Measurements from ENCODE around the gene APH1B.

Gene APH1B

DNA sequence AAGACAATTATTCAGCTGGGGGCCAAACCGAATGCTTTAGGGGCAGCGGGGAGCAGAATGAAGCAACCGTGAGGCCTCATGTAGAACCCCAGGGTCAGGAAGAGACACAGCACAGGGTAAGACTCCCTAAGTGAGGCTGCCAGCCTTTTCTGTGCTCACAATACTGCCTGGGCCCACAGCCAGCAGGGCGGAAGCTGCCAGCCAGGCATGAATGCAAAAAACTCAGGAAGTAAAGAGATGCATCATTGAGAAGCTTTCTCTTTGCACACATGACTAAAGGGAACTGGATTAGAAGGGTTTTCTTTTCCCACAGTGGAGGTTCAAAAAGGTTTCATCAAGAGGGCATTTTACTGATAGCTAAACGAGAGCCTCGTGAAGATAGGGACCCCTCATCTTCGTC, 71.0 kb downstream of the APH1B start:
- Histone ChIP-seq H3K9me3 (ENCODE audit: control insufficient read depth, low read length) (no peaks in the 10 kb centered on the region), H4K91ac (ENCODE audit: low read length) (peak overlapping the region; percentile 71), H3K27me3 (ENCODE audit: control insufficient read depth in 1 of 2, insufficient read depth in 1 of 2, low read length in 2 of 2) (no peaks in the 10 kb centered on the region), H3K4me1 (ENCODE audit: control insufficient read depth, insufficient read depth, low read depth, low read length) (peaks cover 25% of the 10 kb centered on the region), H3K79me1 (replicated peaks; ENCODE audit: low read length, poor library complexity, severe bottlenecking) (no peaks in the 10 kb centered on the region), H3K18ac (ENCODE audit: low read depth in 1 of 2, low read length in 2 of 2) (peak overlapping the region; percentile 74 to 85), H2AFZ (ENCODE audit: low read depth, low read length) (peak overlapping the region; percentile 30), H2BK5ac (ENCODE audit: low read depth, low read length, poor library complexity, severe bottlenecking) (no peak overlapping the region), H3K36me3 (ENCODE audit: control insufficient read depth in 1 of 2, insufficient read depth in 2 of 2, low read depth in 1 of 2, low read length in 2 of 2) (peaks cover 5 to 37% of the 10 kb centered on the region in 2 experiments), H2AK5ac (ENCODE audit: low read length, severe bottlenecking) (peak overlapping the region; percentile 88), H3K27ac (ENCODE audit: low read length, poor library complexity, severe bottlenecking) (peak overlapping the region; percentile 70), H3K4ac (ENCODE audit: low read depth in 1 of 2, low read length in 2 of 2) (peak overlapping the region; percentile 17 to 58), H3K4me3 (ENCODE audit: insufficient read depth in 1 of 2, low read depth in 1 of 2, low read length in 2 of 2) (no peak overlapping the region), H3K9ac (ENCODE audit: low read length) (peak overlapping the region; percentile 62), H2BK15ac (ENCODE audit: low read depth, poor library complexity, severe bottlenecking) (peak overlapping the region; percentile 75), H4K8ac (ENCODE audit: low read length) (peak overlapping the region; percentile 88), H3K23ac (ENCODE audit: low read length in 2 of 2) (no peak overlapping the region), H2BK12ac (ENCODE audit: low read length in 2 of 2) (peak overlapping the region; percentile 42 to 92), H2BK120ac (ENCODE audit: low read depth, low read length) (peak overlapping the region; percentile 40), H3K4me2 (ENCODE audit: low read length, poor library complexity, severe bottlenecking) (no peak overlapping the region), H3K14ac (ENCODE audit: low read length in 2 of 2) (peak overlapping the region in 1 of 2 experiments; percentile 61)
- peak; percentile 41 for DNase-seq
- 80% methylated on average over 7 of the region's 7 CpGs for WGBS

DNA sequence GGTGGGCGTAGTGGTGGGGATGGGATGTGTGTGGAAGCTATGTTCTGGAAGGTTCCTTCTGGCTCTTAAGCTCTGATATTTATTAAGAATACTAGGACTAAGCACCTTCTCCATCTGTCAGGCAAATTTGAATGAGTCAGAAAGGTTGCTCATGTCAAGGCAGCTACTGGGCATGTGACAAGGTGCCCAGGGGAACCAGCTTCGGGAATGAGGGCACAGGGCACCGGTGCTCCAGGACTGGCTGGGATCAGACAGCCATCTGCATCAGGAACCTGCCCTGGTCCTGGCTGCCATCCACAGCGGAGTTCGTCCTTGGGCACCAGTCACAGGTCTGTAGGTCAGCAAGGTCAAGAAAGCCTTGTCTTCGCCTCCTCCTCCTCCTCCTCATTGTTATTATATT, 71.8 kb downstream of the APH1B start:
- Histone ChIP-seq H3K4ac (ENCODE audit: low read depth in 1 of 2, low read length in 2 of 2) (peak overlapping the region; percentile 47 to 63), H2AK5ac (ENCODE audit: low read length, severe bottlenecking) (peak overlapping the region; percentile 55), H3K79me1 (replicated peaks; ENCODE audit: low read length, poor library complexity, severe bottlenecking) (no peaks in the 10 kb centered on the region), H2BK120ac (ENCODE audit: low read depth, low read length) (no peak overlapping the region), H3K27me3 (ENCODE audit: control insufficient read depth in 1 of 2, insufficient read depth in 1 of 2, low read length in 2 of 2) (no peaks in the 10 kb centered on the region), H4K8ac (ENCODE audit: low read length) (no peak overlapping the region), H3K4me1 (ENCODE audit: control insufficient read depth, insufficient read depth, low read depth, low read length) (peaks cover 27% of the 10 kb centered on the region), H3K9ac (ENCODE audit: low read length) (no peak overlapping the region), H3K4me2 (ENCODE audit: low read length, poor library complexity, severe bottlenecking) (no peak overlapping the region), H3K27ac (ENCODE audit: low read length, poor library complexity, severe bottlenecking) (no peak overlapping the region), H3K9me3 (ENCODE audit: control insufficient read depth, low read length) (no peaks in the 10 kb centered on the region), H3K14ac (ENCODE audit: low read length in 2 of 2) (peak overlapping the region in 1 of 2 experiments; percentile 87), H2AFZ (ENCODE audit: low read depth, low read length) (no peak overlapping the region), H3K4me3 (ENCODE audit: insufficient read depth in 1 of 2, low read depth in 1 of 2, low read length in 2 of 2) (no peak overlapping the region), H4K91ac (ENCODE audit: low read length) (peak overlapping the region; percentile 81), H3K18ac (ENCODE audit: low read depth in 1 of 2, low read length in 2 of 2) (peak overlapping the region; percentile 55 to 74), H3K36me3 (ENCODE audit: control insufficient read depth in 1 of 2, insufficient read depth in 2 of 2, low read depth in 1 of 2, low read length in 2 of 2) (peaks cover 5 to 31% of the 10 kb centered on the region in 2 experiments), H3K23ac (ENCODE audit: low read length in 2 of 2) (no peak overlapping the region), H2BK12ac (ENCODE audit: low read length in 2 of 2) (peak overlapping the region in 1 of 2 experiments; percentile 98), H2BK15ac (ENCODE audit: low read depth, poor library complexity, severe bottlenecking) (no peak overlapping the region), H2BK5ac (ENCODE audit: low read depth, low read length, poor library complexity, severe bottlenecking) (no peak overlapping the region)
- 46% methylated on average over 2 of the region's 6 CpGs for WGBS
- no peak for DNase-seq

DNA sequence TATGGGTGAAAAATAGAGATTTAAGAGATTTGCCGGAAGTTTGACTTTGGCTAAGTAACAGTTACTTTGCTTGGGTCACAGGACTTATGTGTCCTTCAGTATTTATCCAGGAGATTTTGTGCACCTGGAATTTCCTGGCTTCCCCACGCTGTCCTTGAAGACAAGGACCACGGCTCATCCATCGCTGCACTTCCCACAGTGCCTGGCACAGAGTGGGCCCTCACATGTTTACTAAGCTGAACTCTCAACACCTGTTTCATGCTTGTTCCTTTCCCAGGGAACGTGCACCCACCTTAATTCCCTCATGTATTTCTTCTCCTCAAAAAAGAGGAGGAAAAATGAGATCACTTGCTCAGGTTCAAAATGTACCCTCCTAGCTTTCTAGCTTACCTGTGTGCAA, 72.2 kb downstream of the APH1B start:
- Histone ChIP-seq H3K4ac (ENCODE audit: low read depth in 1 of 2, low read length in 2 of 2) (no peak overlapping the region), H2BK15ac (ENCODE audit: low read depth, poor library complexity, severe bottlenecking) (no peak overlapping the region), H2BK120ac (ENCODE audit: low read depth, low read length) (no peak overlapping the region), H3K23ac (ENCODE audit: low read length in 2 of 2) (no peak overlapping the region), H2AK5ac (ENCODE audit: low read length, severe bottlenecking) (no peak overlapping the region), H4K91ac (ENCODE audit: low read length) (no peak overlapping the region), H2AFZ (ENCODE audit: low read depth, low read length) (no peak overlapping the region), H3K18ac (ENCODE audit: low read depth in 1 of 2, low read length in 2 of 2) (no peak overlapping the region), H2BK5ac (ENCODE audit: low read depth, low read length, poor library complexity, severe bottlenecking) (no peak overlapping the region), H4K8ac (ENCODE audit: low read length) (no peak overlapping the region), H3K14ac (ENCODE audit: low read length in 2 of 2) (peak overlapping the region in 1 of 2 experiments; percentile 12), H3K9me3 (ENCODE audit: control insufficient read depth, low read length) (no peaks in the 10 kb centered on the region), H2BK12ac (ENCODE audit: low read length in 2 of 2) (peak overlapping the region in 1 of 2 experiments; percentile 45), H3K4me3 (ENCODE audit: insufficient read depth in 1 of 2, low read depth in 1 of 2, low read length in 2 of 2) (no peak overlapping the region), H3K36me3 (ENCODE audit: control insufficient read depth in 1 of 2, insufficient read depth in 2 of 2, low read depth in 1 of 2, low read length in 2 of 2) (peaks cover 5 to 30% of the 10 kb centered on the region in 2 experiments), H3K27me3 (ENCODE audit: control insufficient read depth in 1 of 2, insufficient read depth in 1 of 2, low read length in 2 of 2) (no peaks in the 10 kb centered on the region), H3K4me2 (ENCODE audit: low read length, poor library complexity, severe bottlenecking) (no peak overlapping the region), H3K9ac (ENCODE audit: low read length) (no peak overlapping the region), H3K79me1 (replicated peaks; ENCODE audit: low read length, poor library complexity, severe bottlenecking) (no peaks in the 10 kb centered on the region), H3K4me1 (ENCODE audit: control insufficient read depth, insufficient read depth, low read depth, low read length) (peaks cover 27% of the 10 kb centered on the region), H3K27ac (ENCODE audit: low read length, poor library complexity, severe bottlenecking) (no peak overlapping the region)
- WGBS = 98% methylated on average over 5 of the region's 5 CpGs
- no peak for DNase-seq

DNA sequence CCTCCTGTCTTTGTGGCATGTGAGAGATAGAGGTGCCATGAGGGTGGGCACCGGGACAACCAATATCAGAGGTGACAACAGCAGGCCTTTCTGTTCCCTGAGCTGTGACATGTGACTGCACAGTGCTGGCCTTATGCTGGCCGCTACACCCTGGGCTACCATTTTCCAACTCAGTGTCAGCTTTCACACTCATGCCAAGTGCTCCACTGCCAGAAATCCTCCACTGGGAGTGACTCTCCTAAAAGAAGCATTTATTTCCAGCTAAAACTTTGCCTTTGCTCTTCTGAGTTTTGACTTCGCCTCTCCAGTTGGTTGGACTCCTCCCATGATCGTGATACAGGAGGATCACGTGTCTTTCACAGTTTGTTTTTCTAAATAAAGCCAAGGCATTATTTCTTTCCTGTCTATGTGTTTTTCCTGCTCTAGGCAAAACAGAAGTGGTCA, 72.8 kb downstream of the APH1B start:
- 94% methylated on average over 5 of the region's 5 CpGs for WGBS
- H3K4me1 ChIP-seq (ENCODE audit: control insufficient read depth, insufficient read depth, low read depth, low read length) = peaks cover 25% of the 10 kb centered on the region
- H3K9me3 ChIP-seq (ENCODE audit: control insufficient read depth, low read length) = no peaks in the 10 kb centered on the region
- H3K9ac ChIP-seq (ENCODE audit: low read length) = peak overlapping the region; percentile 66
- no peak overlapping the region for H3K23ac ChIP-seq (ENCODE audit: low read length in 2 of 2)
- H3K14ac ChIP-seq (ENCODE audit: low read length in 2 of 2) = no peak overlapping the region
- H3K79me1 ChIP-seq (replicated peaks; ENCODE audit: low read length, poor library complexity, severe bottlenecking) = no peaks in the 10 kb centered on the region
- peak overlapping the region in 1 of 2 experiments; percentile 5 for H3K18ac ChIP-seq (ENCODE audit: low read depth in 1 of 2, low read length in 2 of 2)
- H4K8ac ChIP-seq (ENCODE audit: low read length) = no peak overlapping the region
- no peak overlapping the region for H2BK5ac ChIP-seq (ENCODE audit: low read depth, low read length, poor library complexity, severe bottlenecking)
- no peak overlapping the region for H3K4me3 ChIP-seq (ENCODE audit: insufficient read depth in 1 of 2, low read depth in 1 of 2, low read length in 2 of 2)
- peak overlapping the region; percentile 12 for H4K91ac ChIP-seq (ENCODE audit: low read length)
- peaks cover 4 to 30% of the 10 kb centered on the region in 2 experiments for H3K36me3 ChIP-seq (ENCODE audit: control insufficient read depth in 1 of 2, insufficient read depth in 2 of 2, low read depth in 1 of 2, low read length in 2 of 2)
- H3K4me2 ChIP-seq (ENCODE audit: low read length, poor library complexity, severe bottlenecking) = no peak overlapping the region
- no peaks in the 10 kb centered on the region for H3K27me3 ChIP-seq (ENCODE audit: control insufficient read depth in 1 of 2, insufficient read depth in 1 of 2, low read length in 2 of 2)
- H2BK12ac ChIP-seq (ENCODE audit: low read length in 2 of 2) = peak overlapping the region in 1 of 2 experiments; percentile 0
- no peak overlapping the region for H2AFZ ChIP-seq (ENCODE audit: low read depth, low read length)
- H2BK15ac ChIP-seq (ENCODE audit: low read depth, poor library complexity, severe bottlenecking) = no peak overlapping the region
- no peak overlapping the region for H3K27ac ChIP-seq (ENCODE audit: low read length, poor library complexity, severe bottlenecking)
- no peak overlapping the region for H2BK120ac ChIP-seq (ENCODE audit: low read depth, low read length)
- no peak overlapping the region for H3K4ac ChIP-seq (ENCODE audit: low read depth in 1 of 2, low read length in 2 of 2)
- H2AK5ac ChIP-seq (ENCODE audit: low read length, severe bottlenecking) = no peak overlapping the region
- no peak for DNase-seq
